WTC11 (cell line): ENCODE results near the gene SYNC.

Experiments
- JUN ChIP-seq: sonication (generic); formaldehyde crosslinking; IDR thresholded peaks from 2 replicates; pipeline ENCODE4 v1.8.0; 2023; ENCODE audit warnings: mild to moderate bottlenecking, missing genetic modification reagents
- ZNF138 ChIP-seq: sonication (generic); formaldehyde crosslinking; conservative IDR thresholded peaks from 2 replicates; pipeline ENCODE4 v1.8.1; 2022; ENCODE audit warnings: mild to moderate bottlenecking, moderate library complexity, missing genetic modification reagents
- TF ChIP-seq, protein P1 (sequence below): fragments of 200-600 bp; IDR thresholded peaks from 2 replicates; pipeline ENCODE4 v1.8.0; 2022; ENCODE audit warnings: antibody characterized with exemption
- TF ChIP-seq, protein P2 (sequence below): fragments of 250-450 bp; sonication (Bioruptor Pico); IDR thresholded peaks from 2 replicates; pipeline ENCODE4 v2.1.2; 2022; ENCODE audit warnings: mild to moderate bottlenecking, moderate library complexity
- TF ChIP-seq, protein P3 (sequence below): sonication (generic); formaldehyde crosslinking; IDR thresholded peaks from 2 replicates; pipeline ENCODE4 v1.8.0; 2023; ENCODE audit warnings: missing genetic modification reagents, mild to moderate bottlenecking, borderline replicate concordance

DNA sequence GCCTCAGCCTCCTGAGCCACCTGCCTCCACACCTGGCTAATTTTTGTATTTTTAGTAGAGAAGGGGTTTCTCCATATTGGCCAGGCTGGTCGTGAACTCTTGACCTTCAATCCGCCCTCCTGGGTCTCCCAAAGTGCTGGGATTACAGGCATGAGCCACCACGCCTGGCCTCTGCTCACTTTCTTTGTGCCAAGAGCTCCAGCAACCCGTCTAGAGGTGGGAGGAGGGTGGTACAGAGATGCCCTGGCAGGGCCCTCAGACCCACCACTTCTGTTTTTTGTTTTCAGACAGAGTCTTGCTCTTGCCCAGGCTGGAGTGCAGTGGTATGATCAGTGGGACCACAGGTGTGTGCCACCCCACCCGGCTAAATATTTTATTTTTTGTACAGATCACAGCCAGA, 6.9 kb upstream of the SYNC start:
- no peak for TF ChIP-seq ZNF138 (CRISPR knock-in tag)
- no peak for TF ChIP-seq JUN
- TF ChIP-seq, protein P1, sequence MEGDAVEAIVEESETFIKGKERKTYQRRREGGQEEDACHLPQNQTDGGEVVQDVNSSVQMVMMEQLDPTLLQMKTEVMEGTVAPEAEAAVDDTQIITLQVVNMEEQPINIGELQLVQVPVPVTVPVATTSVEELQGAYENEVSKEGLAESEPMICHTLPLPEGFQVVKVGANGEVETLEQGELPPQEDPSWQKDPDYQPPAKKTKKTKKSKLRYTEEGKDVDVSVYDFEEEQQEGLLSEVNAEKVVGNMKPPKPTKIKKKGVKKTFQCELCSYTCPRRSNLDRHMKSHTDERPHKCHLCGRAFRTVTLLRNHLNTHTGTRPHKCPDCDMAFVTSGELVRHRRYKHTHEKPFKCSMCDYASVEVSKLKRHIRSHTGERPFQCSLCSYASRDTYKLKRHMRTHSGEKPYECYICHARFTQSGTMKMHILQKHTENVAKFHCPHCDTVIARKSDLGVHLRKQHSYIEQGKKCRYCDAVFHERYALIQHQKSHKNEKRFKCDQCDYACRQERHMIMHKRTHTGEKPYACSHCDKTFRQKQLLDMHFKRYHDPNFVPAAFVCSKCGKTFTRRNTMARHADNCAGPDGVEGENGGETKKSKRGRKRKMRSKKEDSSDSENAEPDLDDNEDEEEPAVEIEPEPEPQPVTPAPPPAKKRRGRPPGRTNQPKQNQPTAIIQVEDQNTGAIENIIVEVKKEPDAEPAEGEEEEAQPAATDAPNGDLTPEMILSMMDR, result no peak
- TF ChIP-seq, protein P2, sequence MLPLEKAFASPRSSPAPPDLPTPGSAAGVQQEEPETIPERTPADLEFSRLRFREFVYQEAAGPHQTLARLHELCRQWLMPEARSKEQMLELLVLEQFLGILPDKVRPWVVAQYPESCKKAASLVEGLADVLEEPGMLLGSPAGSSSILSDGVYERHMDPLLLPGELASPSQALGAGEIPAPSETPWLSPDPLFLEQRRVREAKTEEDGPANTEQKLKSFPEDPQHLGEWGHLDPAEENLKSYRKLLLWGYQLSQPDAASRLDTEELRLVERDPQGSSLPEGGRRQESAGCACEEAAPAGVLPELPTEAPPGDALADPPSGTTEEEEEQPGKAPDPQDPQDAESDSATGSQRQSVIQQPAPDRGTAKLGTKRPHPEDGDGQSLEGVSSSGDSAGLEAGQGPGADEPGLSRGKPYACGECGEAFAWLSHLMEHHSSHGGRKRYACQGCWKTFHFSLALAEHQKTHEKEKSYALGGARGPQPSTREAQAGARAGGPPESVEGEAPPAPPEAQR (CRISPR knock-in tag), result no peak
- TF ChIP-seq, protein P3, sequence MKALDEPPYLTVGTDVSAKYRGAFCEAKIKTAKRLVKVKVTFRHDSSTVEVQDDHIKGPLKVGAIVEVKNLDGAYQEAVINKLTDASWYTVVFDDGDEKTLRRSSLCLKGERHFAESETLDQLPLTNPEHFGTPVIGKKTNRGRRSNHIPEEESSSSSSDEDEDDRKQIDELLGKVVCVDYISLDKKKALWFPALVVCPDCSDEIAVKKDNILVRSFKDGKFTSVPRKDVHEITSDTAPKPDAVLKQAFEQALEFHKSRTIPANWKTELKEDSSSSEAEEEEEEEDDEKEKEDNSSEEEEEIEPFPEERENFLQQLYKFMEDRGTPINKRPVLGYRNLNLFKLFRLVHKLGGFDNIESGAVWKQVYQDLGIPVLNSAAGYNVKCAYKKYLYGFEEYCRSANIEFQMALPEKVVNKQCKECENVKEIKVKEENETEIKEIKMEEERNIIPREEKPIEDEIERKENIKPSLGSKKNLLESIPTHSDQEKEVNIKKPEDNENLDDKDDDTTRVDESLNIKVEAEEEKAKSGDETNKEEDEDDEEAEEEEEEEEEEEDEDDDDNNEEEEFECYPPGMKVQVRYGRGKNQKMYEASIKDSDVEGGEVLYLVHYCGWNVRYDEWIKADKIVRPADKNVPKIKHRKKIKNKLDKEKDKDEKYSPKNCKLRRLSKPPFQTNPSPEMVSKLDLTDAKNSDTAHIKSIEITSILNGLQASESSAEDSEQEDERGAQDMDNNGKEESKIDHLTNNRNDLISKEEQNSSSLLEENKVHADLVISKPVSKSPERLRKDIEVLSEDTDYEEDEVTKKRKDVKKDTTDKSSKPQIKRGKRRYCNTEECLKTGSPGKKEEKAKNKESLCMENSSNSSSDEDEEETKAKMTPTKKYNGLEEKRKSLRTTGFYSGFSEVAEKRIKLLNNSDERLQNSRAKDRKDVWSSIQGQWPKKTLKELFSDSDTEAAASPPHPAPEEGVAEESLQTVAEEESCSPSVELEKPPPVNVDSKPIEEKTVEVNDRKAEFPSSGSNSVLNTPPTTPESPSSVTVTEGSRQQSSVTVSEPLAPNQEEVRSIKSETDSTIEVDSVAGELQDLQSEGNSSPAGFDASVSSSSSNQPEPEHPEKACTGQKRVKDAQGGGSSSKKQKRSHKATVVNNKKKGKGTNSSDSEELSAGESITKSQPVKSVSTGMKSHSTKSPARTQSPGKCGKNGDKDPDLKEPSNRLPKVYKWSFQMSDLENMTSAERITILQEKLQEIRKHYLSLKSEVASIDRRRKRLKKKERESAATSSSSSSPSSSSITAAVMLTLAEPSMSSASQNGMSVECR, result no peak
